HepG2 (cell line): Measurements from ENCODE around the gene CDCA4.

Experiments
- ARNTL ChIP-seq: sonication (generic); formaldehyde crosslinking; IDR thresholded peaks from 2 replicates; pipeline ENCODE4 v1.4.0; 2020; ENCODE audit warnings: mild to moderate bottlenecking, missing genetic modification reagents
- ATF1 ChIP-seq: IDR thresholded peaks from 2 replicates; pipeline ENCODE4 v1.6.1; 2016; ENCODE audit warnings: mild to moderate bottlenecking, control low read depth
- HOXA5 ChIP-seq: sonication (generic); formaldehyde crosslinking; IDR thresholded peaks from 2 replicates; pipeline ENCODE4 v1.4.0; 2020; ENCODE audit warnings: missing genetic modification reagents
- MED8 ChIP-seq: sonication (generic); formaldehyde crosslinking; IDR thresholded peaks from 2 replicates; pipeline ENCODE4 v1.8.1; 2023; ENCODE audit warnings: mild to moderate bottlenecking, missing genetic modification reagents; ENCODE audit not compliant: insufficient replicate concordance
- PHF8 ChIP-seq: sonication (generic); formaldehyde crosslinking; IDR thresholded peaks from 2 replicates; pipeline ENCODE4 v1.5.0; 2020; ENCODE audit warnings: missing genetic modification reagents
- POLR2A ChIP-seq, 2 experiments: IDR thresholded peaks; 2 replicates each; pipeline ENCODE4 v1.6.1; 2011; ENCODE audit warnings: low read depth in 2 of 2, low read length in 2 of 2, mild to moderate bottlenecking in 1 of 2, moderate library complexity in 1 of 2; ENCODE audit not compliant: insufficient read depth in 1 of 2
- POLR2AphosphoS5 ChIP-seq: IDR thresholded peaks from 2 replicates; pipeline ENCODE4 v1.6.1; 2012; ENCODE audit warnings: low read depth, low read length
- ZBTB1 ChIP-seq: sonication (generic); formaldehyde crosslinking; IDR thresholded peaks from 2 replicates; pipeline ENCODE4 v1.4.0; 2020; ENCODE audit warnings: missing genetic modification reagents, borderline replicate concordance
- ZNF274 ChIP-seq: sonication (generic); formaldehyde crosslinking; IDR thresholded peaks from 2 replicates; pipeline ENCODE4 v1.5.1; 2020; ENCODE audit warnings: mild to moderate bottlenecking, missing genetic modification reagents
- ZNF3 ChIP-seq: IDR thresholded peaks from 2 replicates; pipeline ENCODE4 v1.7.0; 2017; ENCODE audit warnings: inconsistent platforms
- TF ChIP-seq, protein P1 (sequence below): sonication (generic); formaldehyde crosslinking; IDR thresholded peaks from 2 replicates; pipeline ENCODE4 v1.5.1; 2020; ENCODE audit warnings: missing genetic modification reagents, mild to moderate bottlenecking, borderline replicate concordance
- TF ChIP-seq, protein P2 (sequence below): sonication (generic); formaldehyde crosslinking; IDR thresholded peaks from 2 replicates; pipeline ENCODE4 v1.4.0; 2020; ENCODE audit warnings: missing genetic modification reagents
- TF ChIP-seq, protein P3 (sequence below): sonication (generic); formaldehyde crosslinking; IDR thresholded peaks from 2 replicates; pipeline ENCODE4 v1.5.0; 2020; ENCODE audit warnings: mild to moderate bottlenecking, missing genetic modification reagents, borderline replicate concordance

DNA sequence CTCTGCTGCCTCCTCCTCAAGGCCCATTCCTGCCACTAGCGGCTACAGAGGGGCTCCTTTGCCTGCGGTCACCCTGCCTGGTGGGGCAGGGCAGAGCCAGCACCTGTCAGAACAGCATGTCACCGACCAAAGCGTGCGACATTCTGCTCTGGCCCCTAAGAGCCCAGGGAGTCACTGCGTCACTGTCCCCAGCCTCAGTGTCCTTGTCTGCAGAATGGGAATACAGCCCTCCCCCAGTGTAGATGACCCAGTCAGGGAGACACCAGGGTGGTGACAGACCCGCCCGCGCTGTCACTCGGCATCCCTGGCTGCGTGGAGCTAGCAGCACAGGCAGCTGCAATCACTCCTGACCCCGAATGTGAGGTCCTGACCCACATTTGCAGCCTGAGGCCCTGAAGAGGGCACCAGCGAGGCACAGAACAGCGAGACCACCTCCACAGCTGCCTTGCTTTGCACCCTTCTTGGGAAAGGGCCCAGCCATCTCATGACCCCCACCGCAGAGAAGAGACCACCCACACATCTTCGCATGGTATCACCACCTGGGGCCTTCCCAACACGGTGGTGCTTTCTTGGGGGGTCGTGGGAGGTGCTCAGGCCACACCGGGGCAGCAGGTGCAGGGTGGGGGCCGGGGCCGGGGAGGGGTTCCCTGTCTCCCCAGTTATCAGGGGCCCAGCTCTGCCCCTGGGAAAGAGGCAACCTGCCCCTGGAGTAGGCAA is 45.2 kb downstream of the CDCA4 start:
- TF ChIP-seq POLR2A (IDR thresholded peaks at IDR 0.05; ENCODE audit: insufficient read depth in 1 of 2, low read depth in 2 of 2, low read length in 2 of 2) (no peak), MED8 (CRISPR knock-in tag) (no peak), ZBTB1 (CRISPR knock-in tag) (no peak), ZNF274 (no peak), ATF1 (CRISPR knock-in tag) (no peak), HOXA5 (CRISPR knock-in tag) (no peak), ZNF3 (CRISPR knock-in tag) (no peak), ARNTL (CRISPR knock-in tag) (no peak), PHF8 (CRISPR knock-in tag) (no peak), POLR2AphosphoS5 (no peak)
- TF ChIP-seq, protein P1, sequence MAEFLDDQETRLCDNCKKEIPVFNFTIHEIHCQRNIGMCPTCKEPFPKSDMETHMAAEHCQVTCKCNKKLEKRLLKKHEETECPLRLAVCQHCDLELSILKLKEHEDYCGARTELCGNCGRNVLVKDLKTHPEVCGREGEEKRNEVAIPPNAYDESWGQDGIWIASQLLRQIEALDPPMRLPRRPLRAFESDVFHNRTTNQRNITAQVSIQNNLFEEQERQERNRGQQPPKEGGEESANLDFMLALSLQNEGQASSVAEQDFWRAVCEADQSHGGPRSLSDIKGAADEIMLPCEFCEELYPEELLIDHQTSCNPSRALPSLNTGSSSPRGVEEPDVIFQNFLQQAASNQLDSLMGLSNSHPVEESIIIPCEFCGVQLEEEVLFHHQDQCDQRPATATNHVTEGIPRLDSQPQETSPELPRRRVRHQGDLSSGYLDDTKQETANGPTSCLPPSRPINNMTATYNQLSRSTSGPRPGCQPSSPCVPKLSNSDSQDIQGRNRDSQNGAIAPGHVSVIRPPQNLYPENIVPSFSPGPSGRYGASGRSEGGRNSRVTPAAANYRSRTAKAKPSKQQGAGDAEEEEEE (CRISPR knock-in tag): no peak
- TF ChIP-seq, protein P2, sequence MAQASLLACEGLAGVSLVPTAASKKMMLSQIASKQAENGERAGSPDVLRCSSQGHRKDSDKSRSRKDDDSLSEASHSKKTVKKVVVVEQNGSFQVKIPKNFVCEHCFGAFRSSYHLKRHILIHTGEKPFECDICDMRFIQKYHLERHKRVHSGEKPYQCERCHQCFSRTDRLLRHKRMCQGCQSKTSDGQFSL (CRISPR knock-in tag): no peak
- TF ChIP-seq, protein P3, sequence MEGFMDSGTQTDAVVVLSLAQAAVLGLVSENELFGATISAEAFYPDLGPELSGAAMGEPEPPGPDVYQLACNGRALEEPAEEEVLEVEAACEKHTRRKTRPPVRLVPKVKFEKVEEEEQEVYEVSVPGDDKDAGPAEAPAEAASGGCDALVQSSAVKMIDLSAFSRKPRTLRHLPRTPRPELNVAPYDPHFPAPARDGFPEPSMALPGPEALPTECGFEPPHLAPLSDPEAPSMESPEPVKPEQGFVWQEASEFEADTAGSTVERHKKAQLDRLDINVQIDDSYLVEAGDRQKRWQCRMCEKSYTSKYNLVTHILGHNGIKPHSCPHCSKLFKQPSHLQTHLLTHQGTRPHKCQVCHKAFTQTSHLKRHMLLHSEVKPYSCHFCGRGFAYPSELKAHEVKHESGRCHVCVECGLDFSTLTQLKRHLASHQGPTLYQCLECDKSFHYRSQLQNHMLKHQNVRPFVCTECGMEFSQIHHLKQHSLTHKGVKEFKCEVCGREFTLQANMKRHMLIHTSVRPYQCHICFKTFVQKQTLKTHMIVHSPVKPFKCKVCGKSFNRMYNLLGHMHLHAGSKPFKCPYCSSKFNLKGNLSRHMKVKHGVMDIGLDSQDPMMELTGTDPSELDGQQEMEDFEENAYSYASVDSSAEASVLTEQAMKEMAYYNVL (CRISPR knock-in tag): no peak
